ENCODE results near the gene LHFPL3.

Gene LHFPL3

GRCh38 chr7:104901240-104901619 lies 572.8 kb downstream of the LHFPL3 start:
- TF ChIP-seq REST (IDR thresholded peaks at IDR 0.05; ENCODE audit: low read depth) (no peak), FOXM1 (IDR thresholded peaks at IDR 0.05; ENCODE audit: borderline replicate concordance, low read depth) (no peak), USF1 (IDR thresholded peaks at IDR 0.05) (no peak)

GRCh38 chr7:104902183-104902582 lies 573.8 kb downstream of the LHFPL3 start:
- TF ChIP-seq TEAD4 (IDR thresholded peaks at IDR 0.05) = no peak
- TF ChIP-seq MAX (IDR thresholded peaks at IDR 0.05) = no peak
- TF ChIP-seq USF1 (IDR thresholded peaks at IDR 0.05) = no peak
- no peak for TF ChIP-seq RAD21 (IDR thresholded peaks at IDR 0.05; ENCODE audit: low read depth)
- TF ChIP-seq TAF1 (IDR thresholded peaks at IDR 0.05; ENCODE audit: low read depth) = no peak
- TF ChIP-seq EP300 (IDR thresholded peaks at IDR 0.05; ENCODE audit: borderline replicate concordance) = no peak

GRCh38 chr7:104903044-104903443 lies 574.6 kb downstream of the LHFPL3 start:
- TF ChIP-seq MAX (IDR thresholded peaks at IDR 0.05) (no peak), REST (IDR thresholded peaks at IDR 0.05; ENCODE audit: low read depth) (no peak), EGR1 (IDR thresholded peaks at IDR 0.05) (no peak), NFIC (IDR thresholded peaks at IDR 0.05) (no peak), RAD21 (IDR thresholded peaks at IDR 0.05; ENCODE audit: low read depth) (no peak), TCF12 (IDR thresholded peaks at IDR 0.05; ENCODE audit: low read depth) (no peak), USF1 (IDR thresholded peaks at IDR 0.05) (no peak), FOXM1 (IDR thresholded peaks at IDR 0.05; ENCODE audit: borderline replicate concordance, low read depth) (no peak), CREB1 (IDR thresholded peaks at IDR 0.05; ENCODE audit: low read depth) (no peak), CEBPB (IDR thresholded peaks at IDR 0.05) (no peak), YY1 (IDR thresholded peaks at IDR 0.05; ENCODE audit: low read depth) (no peak), EP300 (IDR thresholded peaks at IDR 0.05; ENCODE audit: borderline replicate concordance) (no peak), ZBTB7A (IDR thresholded peaks at IDR 0.05; ENCODE audit: low read depth) (no peak), TAF1 (IDR thresholded peaks at IDR 0.05; ENCODE audit: low read depth) (no peak), TEAD4 (IDR thresholded peaks at IDR 0.05) (no peak)

- TF ChIP-seq CREB1 (IDR thresholded peaks at IDR 0.05; ENCODE audit: low read depth) = no peak
- no peak for TF ChIP-seq YY1 (IDR thresholded peaks at IDR 0.05; ENCODE audit: low read depth)
- TF ChIP-seq NFIC (IDR thresholded peaks at IDR 0.05) = no peak
- no peak for TF ChIP-seq USF1 (IDR thresholded peaks at IDR 0.05)
- TF ChIP-seq EGR1 (IDR thresholded peaks at IDR 0.05) = no peak
- no peak for TF ChIP-seq RAD21 (IDR thresholded peaks at IDR 0.05; ENCODE audit: low read depth)
- no peak for TF ChIP-seq TAF1 (IDR thresholded peaks at IDR 0.05; ENCODE audit: low read depth)
- TF ChIP-seq EP300 (IDR thresholded peaks at IDR 0.05; ENCODE audit: borderline replicate concordance) = no peak
- no peak for TF ChIP-seq MAX (IDR thresholded peaks at IDR 0.05)
- TF ChIP-seq REST (IDR thresholded peaks at IDR 0.05; ENCODE audit: low read depth) = no peak
Measured at GRCh38 chr7:104903846-104904245, 575.4 kb downstream of the LHFPL3 start.

All from Ishikawa (cell line).